Measurements from ENCODE around the gene SGO2. TPM values are rescaled to one million over a fixed set of nuclear protein-coding genes. Genes with fewer than 3 reads are reported as not detected.

The SGO2 gene, protein sequence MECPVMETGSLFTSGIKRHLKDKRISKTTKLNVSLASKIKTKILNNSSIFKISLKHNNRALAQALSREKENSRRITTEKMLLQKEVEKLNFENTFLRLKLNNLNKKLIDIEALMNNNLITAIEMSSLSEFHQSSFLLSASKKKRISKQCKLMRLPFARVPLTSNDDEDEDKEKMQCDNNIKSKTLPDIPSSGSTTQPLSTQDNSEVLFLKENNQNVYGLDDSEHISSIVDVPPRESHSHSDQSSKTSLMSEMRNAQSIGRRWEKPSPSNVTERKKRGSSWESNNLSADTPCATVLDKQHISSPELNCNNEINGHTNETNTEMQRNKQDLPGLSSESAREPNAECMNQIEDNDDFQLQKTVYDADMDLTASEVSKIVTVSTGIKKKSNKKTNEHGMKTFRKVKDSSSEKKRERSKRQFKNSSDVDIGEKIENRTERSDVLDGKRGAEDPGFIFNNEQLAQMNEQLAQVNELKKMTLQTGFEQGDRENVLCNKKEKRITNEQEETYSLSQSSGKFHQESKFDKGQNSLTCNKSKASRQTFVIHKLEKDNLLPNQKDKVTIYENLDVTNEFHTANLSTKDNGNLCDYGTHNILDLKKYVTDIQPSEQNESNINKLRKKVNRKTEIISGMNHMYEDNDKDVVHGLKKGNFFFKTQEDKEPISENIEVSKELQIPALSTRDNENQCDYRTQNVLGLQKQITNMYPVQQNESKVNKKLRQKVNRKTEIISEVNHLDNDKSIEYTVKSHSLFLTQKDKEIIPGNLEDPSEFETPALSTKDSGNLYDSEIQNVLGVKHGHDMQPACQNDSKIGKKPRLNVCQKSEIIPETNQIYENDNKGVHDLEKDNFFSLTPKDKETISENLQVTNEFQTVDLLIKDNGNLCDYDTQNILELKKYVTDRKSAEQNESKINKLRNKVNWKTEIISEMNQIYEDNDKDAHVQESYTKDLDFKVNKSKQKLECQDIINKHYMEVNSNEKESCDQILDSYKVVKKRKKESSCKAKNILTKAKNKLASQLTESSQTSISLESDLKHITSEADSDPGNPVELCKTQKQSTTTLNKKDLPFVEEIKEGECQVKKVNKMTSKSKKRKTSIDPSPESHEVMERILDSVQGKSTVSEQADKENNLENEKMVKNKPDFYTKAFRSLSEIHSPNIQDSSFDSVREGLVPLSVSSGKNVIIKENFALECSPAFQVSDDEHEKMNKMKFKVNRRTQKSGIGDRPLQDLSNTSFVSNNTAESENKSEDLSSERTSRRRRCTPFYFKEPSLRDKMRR
- total RNA-seq (2013; cell fraction: nucleolus; rRNA removed): 58.3 and 61.7 TPM in 2 replicates
- total RNA-seq (2014; rRNA removed): 18.5 and 22.2 TPM in 2 replicates
- total RNA-seq (2014; rRNA removed; fragmentation: Illumina TruSeq; extraction: Trizol): 21.8 and 22.4 TPM in 2 replicates
- 21.7 and 22.3 TPM in 2 replicates for total RNA-seq (2021)
- 4.1 TPM for polyA plus RNA-seq (2011; ENCODE audit: low read depth)
- 26.7 and 59.4 TPM in 2 replicates for polyA plus RNA-seq (2011; rRNA removed)
- 4.4 and 4.5 TPM in 2 replicates for polyA plus RNA-seq (2011; cell fraction: cytosol; rRNA removed)
- 24.0 and 26.2 TPM in 2 replicates for polyA plus RNA-seq (2011; cell fraction: nucleus; rRNA removed)
- 7.7 and 12.3 TPM in 2 replicates for polyA plus RNA-seq (2012)
- 33.4 and 39.4 TPM in 2 replicates for polyA plus RNA-seq (2014; fragmentation: Illumina TruSeq; extraction: Trizol)
- polyA plus RNA-seq (2014; fragmentation: Nextera tagmentation; extraction: Ambion mirVana): 10 to 100 TPM; 15.8 to 30.7 TPM
- 11.3 and 16.7 TPM in 2 replicates for polyA plus RNA-seq (2014; rRNA removed)
- polyA plus RNA-seq (2016; fragmentation: Nextera tagmentation; extraction: Ambion mirVana): 10 to 100 TPM; 42.5 to 55.2 TPM
- polyA minus RNA-seq (2011; rRNA and poly(A)+ RNA removed): 17.1 and 21.9 TPM in 2 replicates
- polyA minus RNA-seq (2011; cell fraction: cytosol; rRNA and poly(A)+ RNA removed): 7.5 and 9.0 TPM in 2 replicates
- 34.7 and 52.3 TPM in 2 replicates for polyA minus RNA-seq (2011; cell fraction: nucleus; rRNA and poly(A)+ RNA removed)
- Bru-seq, nascent RNA: percentile 75 among the genes with signal in this experiment
- percentile 65 among the genes with signal in this experiment for BruChase-seq, experiment 1, labeled RNA remaining after a 6-hour chase
- BruChase-seq, experiment 2, labeled RNA remaining after a 2-hour chase: percentile 74 among the genes with signal in this experiment
- long read RNA-seq, experiment 1, partial matches to known transcripts: 38 of 40 reads
- long read RNA-seq, experiment 1, other reads (novel, unspliced or antisense): 2 of 40 reads
- long read RNA-seq, experiment 2, transcript SGO2-202 (6 exons, 1,041 nt): major isoform, 6 of 245 reads
- long read RNA-seq, experiment 2, partial matches to known transcripts: 208 of 245 reads
- long read RNA-seq, experiment 2, other reads (novel, unspliced or antisense): 31 of 245 reads

DNA sequence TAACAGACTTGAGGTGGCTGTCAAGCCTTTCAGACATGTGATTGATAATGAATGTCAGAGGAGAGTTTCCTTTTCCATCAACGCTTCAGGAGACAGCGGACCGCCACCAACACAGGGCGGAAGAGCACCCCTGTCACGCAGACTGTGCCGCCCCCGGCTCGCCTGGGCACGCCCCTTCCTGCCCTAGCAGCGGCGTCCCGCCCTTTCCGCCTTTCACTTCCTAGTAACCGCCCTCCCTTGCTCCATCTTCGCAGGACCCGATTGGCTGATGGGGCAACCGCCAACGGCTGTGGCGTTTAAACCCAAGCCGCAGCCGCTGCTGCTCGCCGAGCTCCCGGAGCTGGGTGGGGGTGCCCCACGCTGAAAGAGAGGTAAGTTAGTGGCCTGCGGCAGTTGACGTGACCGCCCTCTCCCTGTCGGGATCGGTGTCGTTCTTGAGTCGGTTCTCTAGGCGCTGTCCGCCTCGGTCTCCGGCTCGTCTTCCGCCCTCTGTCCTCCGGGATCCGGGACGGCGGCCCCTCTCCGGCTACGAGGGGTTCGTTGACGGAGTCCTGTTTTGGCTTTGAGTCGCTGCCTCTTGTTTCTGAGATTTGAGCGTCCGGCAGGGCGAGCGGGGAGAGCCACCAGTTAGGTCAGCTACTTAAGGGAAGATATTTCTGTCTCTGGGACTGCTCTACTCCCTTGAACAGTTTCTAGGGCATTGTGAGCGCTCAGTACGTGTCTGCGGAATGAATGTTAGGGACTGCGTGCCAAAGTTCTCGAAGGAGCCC lies at the start of gene SGO2:
SGO2 (plus strand) TSS at position 326 of the 770 bp plus-strand sequence. CDS start 6,769 bp downstream, outside the sequence.
- FAIRE-seq (peak; percentile 23), ATAC-seq (peak; percentile 100), DNase-seq (ENCODE audit: low read depth, low spot score) (peak; percentile 85)
- ChIA-PET RAD21 (ENCODE audit: unreplicated experiment) (interaction anchor here (0.7 to 2.4 kb wide), 4 partner anchors 9 to 42 kb away, joined by 3 to 10 read pairs (median 4); partner anchors contain the start of gene KCTD18), CTCF (interaction anchor here (0.7 to 4.5 kb wide), 8 partner anchors 11 to 585 kb away, joined by 3 to 21 read pairs (median 3); partner anchors contain the start of gene KCTD18), SMC1A (ENCODE audit: uncharacterized antibody, unreplicated experiment) (interaction anchor here (0.9 to 2.0 kb wide), 11 partner anchors 9 to 529 kb away, joined by 3 to 9 read pairs (median 3); partner anchors contain the start of gene BZW1), POLR2A (interaction anchor here (0.5 to 2.4 kb wide), 5 partner anchors 9 to 1886 kb away, joined by 3 to 14 read pairs (median 4); partner anchors contain the start of gene KCTD18)
- Histone ChIP-seq H3K27me3 (replicated peaks in 1 of 2; ENCODE audit: control insufficient read depth in 2 of 2, insufficient read depth in 2 of 2, low read length in 1 of 2) (no peaks in the 10 kb centered on the region; a peak in 1 of 4 replicates), H3K9me3 (replicated peaks; ENCODE audit: control insufficient read depth, insufficient read depth, low read length) (no peaks in the 10 kb centered on the region), H3K4me1 (ENCODE audit: control insufficient read depth, insufficient read depth, low read length) (peaks cover 3% of the 10 kb centered on the region; the same call in 1 of the 2 replicates), H3K9ac (ENCODE audit: control insufficient read depth, insufficient read depth, low read length) (peak within 1 kb of the TSS; percentile 82), H3K27ac (ENCODE audit: control insufficient read depth, insufficient read depth) (peak within 1 kb of the TSS; percentile 82), H4K20me1 (ENCODE audit: control insufficient read depth, insufficient read depth) (no peaks in the 10 kb centered on the region), H3K4me2 (ENCODE audit: control insufficient read depth, insufficient read depth) (peak within 1 kb of the TSS; percentile 91), H3K4me3 (peak within 1 kb of the TSS; percentile 87), H3K79me2 (ENCODE audit: control insufficient read depth, insufficient read depth, low read length) (peaks cover 47% of the 10 kb centered on the region), H2AFZ (ENCODE audit: control insufficient read depth, low read depth, low read length) (peak within 1 kb of the TSS; percentile 99), H3K36me3 (ENCODE audit: control insufficient read depth in 2 of 2, insufficient read depth in 2 of 2, low read length in 1 of 2) (no peaks in the 10 kb centered on the region)
- no TSS peak for BruUV-seq (replicated peaks)
- in situ Hi-C loops (cut with MboI): no loop called here
- intact Hi-C loops (cut with micrococcal nuclease; ENCODE audit: unreplicated experiment): no loop called here
- WGBS (ENCODE audit: insufficient coverage, insufficient replicate concordance, low lambda C conversion rate, missing lambda C conversion rate): 1% methylated on average over 56 of the region's 56 CpGs
- TF ChIP-seq NR2F1 (conservative IDR thresholded peaks at IDR 0.05) (peak; percentile 9; the same call in 1 of the 2 replicates), JUND (IDR thresholded peaks at IDR 0.05; ENCODE audit: low read depth, low read length) (0 out of 2 replicates have a peak, but pooled peaks have one; percentile 22), MYC (IDR thresholded peaks at IDR 0.05; ENCODE audit: insufficient read depth, insufficient read length, insufficient replicate concordance, low read length, severe bottlenecking) (no peak), RAD21 (IDR thresholded peaks at IDR 0.05; ENCODE audit: insufficient read depth, low read depth, low read length) (no peak), MEF2B (IDR thresholded peaks at IDR 0.05; ENCODE audit: partially characterized antibody, poor library complexity, severe bottlenecking) (no peak), WRNIP1 (IDR thresholded peaks at IDR 0.05; ENCODE audit: borderline replicate concordance, low read depth, low read length) (no peak), MXI1 (IDR thresholded peaks at IDR 0.05; ENCODE audit: low read depth, low read length) (peak; percentile 66), GATAD2B (conservative IDR thresholded peaks at IDR 0.05; ENCODE audit: low read depth) (peak; percentile 92), HDAC6 (IDR thresholded peaks at IDR 0.05; ENCODE audit: unreplicated experiment) (no peak), YY1 (IDR thresholded peaks at IDR 0.05; ENCODE audit: low read depth, low read length) (no peak; the same call in 1 of the 2 replicates)
- TF ChIP-seq, protein P1, sequence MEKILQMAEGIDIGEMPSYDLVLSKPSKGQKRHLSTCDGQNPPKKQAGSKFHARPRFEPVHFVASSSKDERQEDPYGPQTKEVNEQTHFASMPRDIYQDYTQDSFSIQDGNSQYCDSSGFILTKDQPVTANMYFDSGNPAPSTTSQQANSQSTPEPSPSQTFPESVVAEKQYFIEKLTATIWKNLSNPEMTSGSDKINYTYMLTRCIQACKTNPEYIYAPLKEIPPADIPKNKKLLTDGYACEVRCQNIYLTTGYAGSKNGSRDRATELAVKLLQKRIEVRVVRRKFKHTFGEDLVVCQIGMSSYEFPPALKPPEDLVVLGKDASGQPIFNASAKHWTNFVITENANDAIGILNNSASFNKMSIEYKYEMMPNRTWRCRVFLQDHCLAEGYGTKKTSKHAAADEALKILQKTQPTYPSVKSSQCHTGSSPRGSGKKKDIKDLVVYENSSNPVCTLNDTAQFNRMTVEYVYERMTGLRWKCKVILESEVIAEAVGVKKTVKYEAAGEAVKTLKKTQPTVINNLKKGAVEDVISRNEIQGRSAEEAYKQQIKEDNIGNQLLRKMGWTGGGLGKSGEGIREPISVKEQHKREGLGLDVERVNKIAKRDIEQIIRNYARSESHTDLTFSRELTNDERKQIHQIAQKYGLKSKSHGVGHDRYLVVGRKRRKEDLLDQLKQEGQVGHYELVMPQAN (conservative IDR thresholded peaks at IDR 0.05): peak; percentile 100

All from GM12878 (cell line).